ENCODE data around the gene NGF.

DNA sequence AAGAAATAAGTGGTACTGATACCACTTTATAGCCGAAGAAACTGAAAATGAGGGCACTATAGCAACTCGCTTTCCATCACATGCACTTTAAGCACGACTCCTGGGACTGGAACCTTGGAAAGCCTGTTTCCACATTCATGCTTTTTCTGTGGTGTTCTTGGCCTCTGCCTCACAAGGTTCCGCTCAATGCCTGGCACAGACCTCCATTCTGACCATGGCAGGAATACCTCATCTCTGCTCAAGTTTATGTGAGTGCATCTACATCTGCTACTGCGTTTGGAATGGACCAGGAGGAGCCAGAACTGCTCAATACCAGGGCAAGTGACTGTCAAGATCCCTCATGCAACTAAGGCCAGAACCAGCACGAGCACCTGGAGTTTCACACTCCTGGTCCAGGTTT, 11.6 kb downstream of the NGF start:
- no peak for TF ChIP-seq CTCF (conservative IDR thresholded peaks at IDR 0.05; ENCODE audit: low read depth, low read length)
- no peak for TF ChIP-seq POLR2A (IDR thresholded peaks at IDR 0.05; ENCODE audit: low read depth, low read length)
- TF ChIP-seq CEBPB (IDR thresholded peaks at IDR 0.05; ENCODE audit: low read depth, low read length), result no peak
- no peak for TF ChIP-seq SMC3 (IDR thresholded peaks at IDR 0.05; ENCODE audit: low read depth, low read length)
- no peak for TF ChIP-seq RAD21 (IDR thresholded peaks at IDR 0.05; ENCODE audit: low read length)
- TF ChIP-seq MAZ (IDR thresholded peaks at IDR 0.05; ENCODE audit: borderline replicate concordance, low read depth, low read length), result no peak
- no peak for TF ChIP-seq FOS (IDR thresholded peaks at IDR 0.05; ENCODE audit: low read depth, low read length)

All from IMR-90 (cell line).